Activated CD4-positive, alpha-beta T cell treated with anti-CD3 and anti-CD28 coated beads for 24 hours (primary cell): ENCODE data around the gene MFGE8.

Experiments
- DNase-seq, 2 donors: peaks; one replicate each; pipeline ENCODE4 v3.0.0-alpha.2; 2020; ENCODE audit warnings: low read depth in 2 of 2

MFGE8 gene

DNA sequence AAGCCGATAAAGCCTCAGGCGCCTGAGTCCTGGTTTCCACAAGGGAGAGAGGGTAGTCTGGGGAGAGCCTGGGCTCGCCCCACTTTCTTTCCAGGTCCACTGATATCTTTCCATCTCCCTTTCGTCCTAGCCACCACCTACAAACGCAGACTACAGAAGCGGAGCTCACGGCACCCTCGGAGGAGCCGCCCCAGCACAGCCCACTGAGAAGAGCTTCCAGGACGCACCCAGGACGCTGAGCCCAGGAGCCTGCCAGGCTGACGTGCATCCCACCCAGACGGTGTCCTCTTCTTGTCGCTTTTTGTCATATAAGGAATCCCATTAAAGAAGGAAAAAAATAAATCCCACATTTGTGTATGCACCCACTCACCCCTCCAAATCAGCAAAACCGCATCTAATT is 38.9 kb downstream of the MFGE8 start:
- DNase-seq = no peak

DNA sequence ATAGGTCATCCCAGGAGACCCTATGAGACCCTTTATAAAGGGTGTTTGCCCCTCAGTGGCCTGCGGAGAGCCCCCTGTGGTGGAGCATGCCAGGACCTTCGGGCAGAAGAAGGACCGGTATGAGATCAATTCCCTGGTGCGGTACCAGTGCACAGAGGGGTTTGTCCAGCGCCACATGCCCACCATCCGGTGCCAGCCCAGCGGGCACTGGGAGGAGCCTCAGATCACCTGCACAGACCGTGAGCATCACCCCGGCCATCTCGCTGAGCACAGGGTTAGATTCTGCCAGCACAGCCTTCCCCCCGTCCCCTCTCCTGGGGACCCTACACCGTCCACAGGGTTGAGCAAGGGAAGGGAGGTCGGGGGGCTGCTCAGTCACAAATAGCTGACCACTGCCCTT is 39.4 kb downstream of the MFGE8 start:
- no peak for DNase-seq

DNA sequence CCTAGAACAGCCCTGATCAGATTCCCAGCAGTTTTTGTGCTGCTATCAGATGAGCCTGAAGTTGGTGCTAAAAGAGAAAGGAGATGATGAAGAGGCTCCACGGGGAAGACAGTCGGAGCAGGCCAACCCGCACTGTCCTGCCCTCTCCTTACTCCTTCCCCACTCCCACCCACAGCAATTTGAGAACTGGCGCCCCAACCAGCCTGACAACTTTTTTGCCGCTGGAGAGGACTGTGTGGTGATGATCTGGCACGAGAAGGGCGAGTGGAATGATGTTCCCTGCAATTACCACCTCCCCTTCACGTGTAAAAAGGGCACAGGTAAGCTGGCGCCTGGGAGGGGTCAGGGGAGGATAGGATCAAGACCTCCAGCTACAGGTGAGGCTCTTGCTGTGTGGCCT is 40.5 kb downstream of the MFGE8 start:
- no peak for DNase-seq

DNA sequence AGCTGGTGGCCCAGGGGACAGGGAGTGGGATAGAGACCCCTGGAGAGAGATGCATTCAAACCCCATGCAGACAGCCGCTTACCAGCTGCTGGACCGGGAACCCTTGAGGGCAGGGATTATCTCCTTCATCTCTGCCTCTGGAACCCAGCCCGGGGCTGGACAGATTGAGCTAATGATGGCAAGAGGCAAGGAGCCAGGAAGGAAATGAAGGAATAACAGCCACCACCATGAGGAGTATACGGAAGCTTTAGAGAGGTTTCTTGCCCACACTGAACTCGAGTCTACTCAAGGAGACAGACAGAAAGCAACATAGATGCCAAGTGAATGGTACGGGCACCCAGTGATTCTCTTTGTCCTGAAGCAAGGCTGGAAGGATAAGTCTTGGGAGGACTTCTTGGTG is 41.1 kb downstream of the MFGE8 start:
- DNase-seq = no peak

DNA sequence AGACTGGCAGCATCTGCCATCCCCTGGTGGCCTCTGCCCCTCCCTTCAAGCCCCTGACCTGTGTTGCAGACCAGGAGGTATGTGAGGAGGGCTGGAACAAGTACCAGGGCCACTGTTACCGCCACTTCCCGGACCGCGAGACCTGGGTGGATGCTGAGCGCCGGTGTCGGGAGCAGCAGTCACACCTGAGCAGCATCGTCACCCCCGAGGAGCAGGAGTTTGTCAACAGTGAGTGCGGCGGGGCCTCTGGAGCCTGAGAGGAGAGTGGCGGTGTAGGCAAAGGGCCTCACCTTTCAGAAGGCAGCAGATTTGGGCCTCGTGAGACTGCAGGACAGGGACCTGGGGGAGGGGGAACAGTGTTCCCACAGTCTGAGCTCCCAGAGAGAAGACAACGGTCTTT is 41.9 kb downstream of the MFGE8 start:
- DNase-seq = no peak

DNA sequence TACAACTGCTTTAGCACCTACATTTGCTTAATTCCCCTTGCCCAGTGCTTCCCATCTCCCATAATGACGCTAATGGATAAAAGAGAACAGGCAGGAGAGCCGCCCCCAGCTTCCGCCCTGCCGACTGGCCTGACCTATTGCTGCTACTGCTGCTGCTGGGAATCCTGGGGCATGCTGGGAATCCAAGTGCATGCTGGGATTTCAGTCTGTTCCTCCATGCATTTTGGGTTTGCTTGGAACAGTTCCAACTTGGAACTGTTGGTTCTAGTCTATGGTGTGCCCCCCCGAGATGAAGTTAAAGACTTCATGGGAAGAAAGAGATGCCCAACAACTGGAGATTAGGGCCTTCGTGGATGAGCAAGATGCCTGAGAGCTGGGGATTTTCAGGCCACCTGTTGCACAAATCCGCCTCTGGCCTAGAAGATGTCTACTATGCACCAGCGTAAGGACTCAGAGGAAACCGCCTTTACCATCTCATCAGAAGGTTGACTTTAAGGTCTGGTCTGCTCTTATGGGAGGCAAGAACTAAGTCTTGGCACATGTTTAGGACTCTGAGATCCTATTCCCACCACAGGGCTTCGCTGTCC is 46.8 kb downstream of the MFGE8 start:
- DNase-seq = no peak

DNA sequence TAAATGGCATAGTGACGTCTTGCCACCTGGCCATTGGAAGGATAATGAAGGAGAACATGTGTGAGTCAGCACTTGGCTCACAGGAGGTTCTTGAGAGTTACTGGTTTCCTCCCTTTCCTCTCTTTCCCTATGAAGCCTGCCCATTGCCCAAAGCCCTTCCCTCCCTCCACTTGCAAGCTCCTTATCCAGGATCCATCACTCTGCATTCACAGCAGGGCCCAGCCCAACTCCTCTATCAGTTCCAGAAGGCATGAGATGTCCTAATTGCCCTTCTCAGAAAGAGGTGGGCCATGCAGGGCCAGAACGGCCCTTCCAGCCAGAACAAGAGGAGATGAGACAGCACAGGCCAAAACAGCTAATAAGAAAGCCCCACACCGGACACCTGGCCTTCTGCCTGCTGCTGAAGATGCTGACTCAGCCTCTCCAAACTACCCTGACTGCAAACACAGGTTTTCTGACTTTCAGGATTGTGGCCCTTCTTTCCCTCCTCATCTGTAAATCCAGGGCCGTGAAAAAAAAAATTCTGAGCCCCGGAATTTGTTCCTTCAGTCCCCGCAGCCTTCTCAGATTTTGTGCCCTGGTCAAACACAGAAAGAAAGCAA is 47.6 kb downstream of the MFGE8 start:
- no peak for DNase-seq

DNA sequence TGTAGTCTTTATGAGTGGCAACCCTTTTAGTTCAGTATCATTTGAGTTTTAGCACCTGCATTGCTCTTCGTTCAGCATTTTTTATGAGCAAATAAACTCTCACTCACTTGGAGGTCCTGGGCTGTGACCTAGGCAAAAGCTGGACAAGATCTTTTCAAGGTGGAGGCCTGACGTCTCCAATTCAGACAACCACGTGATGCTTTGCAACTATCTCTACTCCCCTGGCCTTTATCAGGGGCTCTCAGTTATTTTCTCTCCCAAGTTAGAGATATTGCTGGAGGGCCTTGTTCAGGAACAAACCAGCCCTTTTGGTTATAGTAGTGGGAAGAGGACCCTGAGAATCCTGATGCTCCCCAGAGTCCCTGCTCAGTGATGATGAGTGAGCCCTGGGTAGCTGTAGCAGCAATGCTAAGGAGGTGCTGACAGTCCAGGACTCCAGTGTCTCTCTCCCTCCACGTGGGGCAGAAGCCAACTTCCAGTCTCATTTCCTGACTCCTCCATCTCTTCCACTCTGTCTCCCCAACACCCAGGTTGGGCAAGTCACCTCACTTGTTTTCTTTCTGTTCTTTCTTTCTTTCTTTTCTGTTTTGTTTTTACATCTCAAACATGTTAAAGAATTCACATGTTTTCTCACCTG is 48.2 kb downstream of the MFGE8 start:
- no peak for DNase-seq

DNA sequence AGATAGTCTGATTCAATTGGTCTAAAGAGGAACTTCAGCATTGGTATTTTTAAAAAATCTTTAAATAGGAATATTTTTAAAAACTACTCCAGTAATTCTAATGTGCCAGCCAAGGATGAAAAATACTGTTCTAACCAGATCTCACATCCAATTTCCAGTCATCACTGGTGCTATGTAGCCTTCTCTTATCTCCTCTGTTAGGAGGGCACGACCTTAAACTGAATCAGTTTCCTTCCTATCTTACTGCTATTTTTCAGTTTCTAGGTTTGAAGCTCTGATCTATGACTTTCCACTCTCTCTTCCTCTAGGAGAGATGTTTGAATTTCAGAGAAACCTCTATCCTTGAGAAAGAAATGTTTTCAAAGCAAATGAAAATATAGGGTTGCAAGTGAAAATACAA is 49.8 kb downstream of the MFGE8 start:
- DNase-seq = no peak

DNA sequence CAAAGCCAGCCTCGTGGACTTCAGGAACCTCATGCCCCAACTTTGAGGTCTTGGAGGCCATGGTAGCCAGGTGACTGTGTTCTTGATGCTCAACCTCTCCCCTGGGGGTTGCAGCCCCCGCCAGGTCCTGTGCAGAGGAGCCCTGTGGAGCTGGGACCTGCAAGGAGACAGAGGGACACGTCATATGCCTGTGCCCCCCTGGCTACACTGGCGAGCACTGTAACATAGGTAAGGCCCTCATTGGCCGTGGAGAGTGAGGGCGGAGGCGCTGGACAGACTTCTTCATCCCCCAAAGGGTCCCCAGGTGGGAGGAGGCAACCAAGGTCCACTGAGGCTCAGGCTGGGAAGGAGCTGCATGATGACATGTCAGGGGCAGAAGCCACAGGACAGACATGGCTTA is 53.0 kb downstream of the MFGE8 start:
- DNase-seq = no peak

DNA sequence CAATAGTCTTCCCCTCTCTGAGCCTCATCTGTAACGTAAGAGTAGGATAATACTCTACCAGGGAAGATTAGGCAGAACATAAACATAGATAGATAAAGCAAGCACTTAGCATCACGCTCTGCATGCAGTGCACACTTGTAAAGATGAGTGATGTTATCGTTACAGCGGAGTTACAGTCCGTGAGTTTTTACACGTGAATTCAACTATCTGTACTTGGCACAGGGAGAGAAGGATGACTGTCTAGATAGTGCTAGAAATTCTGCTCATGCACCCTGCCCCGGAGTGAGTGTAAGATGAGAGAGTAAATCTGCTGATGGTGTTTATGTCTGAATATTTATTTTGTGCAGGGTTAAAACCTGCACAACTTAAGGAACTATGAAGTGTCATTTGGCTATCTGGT is 53.6 kb downstream of the MFGE8 start:
- DNase-seq = no peak

DNA sequence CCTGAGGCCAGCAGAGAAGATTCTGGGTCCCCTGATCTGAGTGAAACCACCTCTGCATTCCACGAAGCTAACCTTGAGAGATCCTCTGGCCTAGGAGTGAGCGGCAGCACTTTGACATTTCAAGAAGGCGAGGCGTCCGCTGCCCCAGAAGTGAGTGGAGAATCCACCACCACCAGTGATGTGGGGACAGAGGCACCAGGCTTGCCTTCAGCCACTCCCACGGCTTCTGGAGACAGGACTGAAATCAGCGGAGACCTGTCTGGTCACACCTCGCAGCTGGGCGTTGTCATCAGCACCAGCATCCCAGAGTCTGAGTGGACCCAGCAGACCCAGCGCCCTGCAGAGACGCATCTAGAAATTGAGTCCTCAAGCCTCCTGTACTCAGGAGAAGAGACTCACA is 54.2 kb downstream of the MFGE8 start:
- DNase-seq = no peak

DNA sequence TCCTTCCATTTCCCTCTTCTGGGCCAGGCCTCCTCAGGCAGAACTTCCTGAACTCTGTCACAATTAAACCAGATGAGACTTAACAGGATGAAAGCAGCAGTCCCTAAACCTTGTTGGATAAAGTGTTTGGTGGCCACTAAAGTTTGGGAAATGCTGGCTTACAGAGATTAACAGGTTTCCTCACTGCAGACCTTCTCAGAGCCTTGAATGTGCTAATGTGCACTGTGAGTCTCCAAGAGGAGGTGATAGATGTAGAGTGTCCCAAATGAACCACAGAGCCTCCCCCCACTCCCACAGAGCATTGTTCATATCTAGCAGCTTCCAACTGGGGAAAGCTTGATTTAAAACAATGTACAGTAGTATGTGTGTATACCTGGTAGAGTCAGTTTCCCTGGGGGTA is 60.7 kb downstream of the MFGE8 start:
- DNase-seq = no peak

DNA sequence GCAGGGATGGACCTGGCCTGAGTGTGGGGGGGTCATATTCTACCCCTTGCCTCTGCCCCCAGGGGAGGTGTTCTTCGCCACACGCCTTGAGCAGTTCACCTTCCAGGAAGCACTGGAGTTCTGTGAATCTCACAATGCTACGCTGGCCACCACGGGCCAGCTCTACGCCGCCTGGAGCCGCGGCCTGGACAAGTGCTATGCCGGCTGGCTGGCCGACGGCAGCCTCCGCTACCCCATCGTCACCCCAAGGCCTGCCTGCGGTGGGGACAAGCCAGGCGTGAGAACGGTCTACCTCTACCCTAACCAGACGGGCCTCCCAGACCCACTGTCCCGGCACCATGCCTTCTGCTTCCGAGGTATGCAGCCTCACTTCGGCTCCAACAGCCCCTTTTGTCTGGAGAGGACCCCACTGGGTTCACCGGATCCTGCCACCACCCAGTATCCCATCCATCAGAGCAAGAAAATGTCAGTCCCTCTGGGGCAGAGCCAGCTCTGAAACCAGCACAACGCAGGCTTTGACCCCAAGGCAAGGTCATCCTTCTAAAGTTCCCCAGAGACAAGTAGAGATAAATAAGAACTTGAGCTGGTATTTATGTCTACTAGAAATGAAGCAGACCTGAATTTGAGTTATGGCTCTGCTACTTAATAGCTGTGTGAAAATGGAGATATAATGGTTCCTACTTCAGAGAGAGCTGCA is 63.7 kb downstream of the MFGE8 start:
- no peak for DNase-seq
